Measurements from ENCODE around the gene ZNF268. TPM values are rescaled to one million over a fixed set of nuclear protein-coding genes. Genes with fewer than 3 reads are reported as not detected.

Gene ZNF268
- 16.0 and 29.3 TPM in 2 replicates for total RNA-seq

GRCh38 chr12:133181238-133181959 lies at the start of gene ZNF268:
Gene ZNF268, plus strand, starts transcription at chr12:133181495. Its CDS starts 503 bp downstream, at chr12:133181998.

GRCh38 chr12:133235401-133236112 lies 54.3 kb downstream of the ZNF268 start, which contains the start of gene ANHX:
Gene ANHX, minus strand, starts transcription at chr12:133235877. Its CDS starts 1,521 bp downstream, at chr12:133234356.

Other genes starting within 250 kb of the ZNF268 start
- gene ZNF605, start 225.2 kb upstream of the ZNF268 start, total RNA-seq = 3.2 and 10.3 TPM in 2 replicates
- gene ZNF26, start 195.1 kb upstream of the ZNF268 start, total RNA-seq = 8.4 and 9.9 TPM in 2 replicates
- 11.7 and 38.3 TPM in 2 replicates for gene ZNF84, start 144.0 kb upstream of the ZNF268 start, total RNA-seq
- 27.0 and 47.5 TPM in 2 replicates for gene ZNF140, start 100.6 kb upstream of the ZNF268 start, total RNA-seq
- 0.32 and 1.3 TPM in 2 replicates for gene ZNF891, start 51.2 kb upstream of the ZNF268 start, total RNA-seq
- 3.4 and 9.0 TPM in 2 replicates for gene ZNF10, start 50.9 kb upstream of the ZNF268 start, total RNA-seq
- gene ANHX, start 54.4 kb downstream of the ZNF268 start, total RNA-seq = not detected in 2 replicates